Cortex of kidney (tissue), 1 donor: Measurements from ENCODE around the gene RNASEH2A.

ENCODE experiments used
- DNase-seq: peaks from one replicate; lab custom pipeline; 2025; lab: John Stamatoyannopoulos, UW

Gene RNASEH2A

GRCh38 chr19:12806242-12807081 is at the start of gene RNASEH2A:
TSS of gene RNASEH2A (plus strand) at chr19:12806584. CDS start at chr19:12806674, 90 bp downstream.
- no peak for DNase-seq

- DNase-seq = no peak
Measured at GRCh38 chr19:12757544-12758274, 48.7 kb upstream of the RNASEH2A start.

- DNase-seq = no peak
Measured at GRCh38 chr19:12759686-12760085, 46.7 kb upstream of the RNASEH2A start.

GRCh38 chr19:12763100-12763499 is 43.3 kb upstream of the RNASEH2A start:
- DNase-seq = no peak

GRCh38 chr19:12764698-12765097 is 41.7 kb upstream of the RNASEH2A start:
- DNase-seq = no peak

- no peak for DNase-seq
Measured at GRCh38 chr19:12766051-12766521, 40.3 kb upstream of the RNASEH2A start.

GRCh38 chr19:12767150-12767549 is 39.2 kb upstream of the RNASEH2A start:
- DNase-seq = no peak

- no peak for DNase-seq
Measured at GRCh38 chr19:12767666-12768065, 38.7 kb upstream of the RNASEH2A start.

- no peak for DNase-seq
Measured at GRCh38 chr19:12769689-12770088, 36.7 kb upstream of the RNASEH2A start.

- no peak for DNase-seq
Measured at GRCh38 chr19:12770922-12771321, 35.5 kb upstream of the RNASEH2A start.

GRCh38 chr19:12772323-12772722 is 34.1 kb upstream of the RNASEH2A start:
- no peak for DNase-seq

GRCh38 chr19:12773571-12773970 is 32.8 kb upstream of the RNASEH2A start:
- DNase-seq = no peak

GRCh38 chr19:12774588-12775555 is 31.5 kb upstream of the RNASEH2A start, which contains the start of gene HOOK2:
TSS of gene HOOK2 (minus strand) at chr19:12775552. CDS start at chr19:12775449, 103 bp downstream.
- DNase-seq = no peak

- no peak for DNase-seq
Measured at GRCh38 chr19:12777217-12778016, 29.0 kb upstream of the RNASEH2A start.

GRCh38 chr19:12778017-12778904 is 28.1 kb upstream of the RNASEH2A start:
- DNase-seq = no peak

GRCh38 chr19:12778905-12779161 is 27.6 kb upstream of the RNASEH2A start:
- no peak for DNase-seq

GRCh38 chr19:12779162-12779993 is 27.0 kb upstream of the RNASEH2A start:
- no peak for DNase-seq

- no peak for DNase-seq
Measured at GRCh38 chr19:12782174-12782423, 24.3 kb upstream of the RNASEH2A start.
